Measurements from ENCODE around the gene TGFB1I1. TPM values are rescaled to one million over a fixed set of nuclear protein-coding genes. Genes with fewer than 3 reads are reported as not detected.
"Not testable (repeated sequence)": the region's sequence is repeated elsewhere in the genome, so short reads cannot be mapped to it uniquely, and the experiment has no call there.

TGFB1I1 gene
- total RNA-seq, 1 donor from 2014 or later, result 3.7 TPM

DNA sequence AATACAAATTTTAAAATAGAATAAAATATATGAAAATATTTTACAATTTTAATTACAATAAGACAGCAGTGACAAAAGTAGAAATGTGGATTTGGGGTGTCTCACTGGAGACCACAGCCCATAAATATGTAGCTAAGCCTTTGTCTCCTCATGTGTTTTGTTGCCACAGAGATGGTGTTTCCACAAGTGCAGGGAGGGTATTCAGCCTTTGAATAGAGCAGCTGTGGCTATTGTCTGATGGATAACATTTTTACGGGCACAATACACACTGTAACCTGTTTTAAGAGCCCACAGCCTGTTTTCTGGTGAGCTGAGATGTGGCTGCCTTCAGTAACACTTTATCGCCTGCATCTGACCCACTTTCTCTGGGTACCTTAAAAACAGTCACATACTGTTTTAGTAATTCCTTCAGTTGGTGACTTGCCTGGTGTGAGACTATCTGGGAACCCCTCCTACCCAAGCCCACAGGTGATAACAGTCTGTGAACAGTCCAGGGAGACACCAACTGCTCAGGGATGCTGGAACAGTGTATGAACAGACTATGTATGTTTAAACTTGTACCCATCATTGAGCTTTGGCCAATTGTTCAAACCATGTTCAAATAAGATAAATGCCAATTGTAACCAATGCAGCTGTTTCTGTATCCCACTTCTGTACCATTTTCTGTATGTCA lies 47.9 kb downstream of the TGFB1I1 start:
- DNase-seq, result no peak

DNA sequence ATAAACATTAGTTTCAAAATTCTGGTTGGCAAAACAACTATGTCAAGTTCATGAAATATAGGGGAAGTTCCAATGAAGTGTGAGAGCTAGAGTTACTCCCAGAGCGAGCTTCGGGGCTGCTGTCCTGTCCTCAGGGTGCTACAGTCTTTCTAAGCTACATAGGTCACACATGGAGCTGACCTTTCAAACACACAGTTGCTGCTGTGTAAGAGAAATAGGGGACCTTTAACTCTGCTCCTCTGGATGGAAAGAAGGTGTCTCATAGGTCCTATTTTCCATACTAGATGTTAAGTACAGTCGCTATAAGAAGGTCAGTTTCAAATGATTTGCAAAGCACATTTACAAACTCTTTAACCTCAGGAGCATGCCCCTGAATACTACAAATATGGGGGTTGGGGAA lies 49.4 kb downstream of the TGFB1I1 start:
- DNase-seq, result no peak

DNA sequence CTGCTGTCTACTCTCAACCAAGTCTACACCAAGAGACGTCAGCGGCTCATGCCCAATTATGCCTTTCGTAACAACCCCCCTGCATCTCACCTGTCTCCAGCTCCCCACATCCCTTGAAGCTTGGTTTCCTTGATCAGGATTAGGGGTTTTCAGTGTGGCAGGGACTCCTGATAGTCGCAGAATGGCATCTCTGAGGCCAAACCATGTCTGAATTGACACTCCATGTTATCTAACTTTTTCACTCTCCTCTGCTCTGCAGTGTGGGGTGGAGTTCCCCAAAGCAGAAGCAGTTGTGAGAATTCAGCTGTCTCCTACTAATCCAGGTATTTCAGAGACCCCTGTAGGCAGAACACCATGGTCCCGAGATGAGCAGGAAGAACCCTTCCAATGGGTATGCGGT lies 50.1 kb downstream of the TGFB1I1 start:
- no peak for DNase-seq

DNA sequence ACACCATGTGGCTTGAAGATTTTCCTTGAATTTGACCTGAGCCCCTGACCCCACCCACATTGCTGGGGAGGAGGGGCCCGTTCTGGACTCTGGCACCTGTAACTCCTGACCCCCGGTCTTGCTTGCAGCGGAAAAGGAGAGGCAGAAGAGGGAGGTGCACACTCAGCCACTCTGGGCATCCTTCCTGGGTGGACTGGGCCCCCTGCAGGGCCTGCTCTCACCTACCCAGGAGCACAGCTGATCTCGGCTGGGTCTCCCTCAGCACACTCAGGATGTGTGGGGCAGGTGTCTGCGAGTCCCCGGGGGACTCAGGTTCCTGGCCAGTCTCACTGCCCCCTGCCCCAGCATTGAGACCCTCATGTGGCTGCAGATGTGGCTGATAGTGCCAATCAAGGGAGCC lies 51.8 kb downstream of the TGFB1I1 start:
- not testable (repeated sequence) for DNase-seq

DNA sequence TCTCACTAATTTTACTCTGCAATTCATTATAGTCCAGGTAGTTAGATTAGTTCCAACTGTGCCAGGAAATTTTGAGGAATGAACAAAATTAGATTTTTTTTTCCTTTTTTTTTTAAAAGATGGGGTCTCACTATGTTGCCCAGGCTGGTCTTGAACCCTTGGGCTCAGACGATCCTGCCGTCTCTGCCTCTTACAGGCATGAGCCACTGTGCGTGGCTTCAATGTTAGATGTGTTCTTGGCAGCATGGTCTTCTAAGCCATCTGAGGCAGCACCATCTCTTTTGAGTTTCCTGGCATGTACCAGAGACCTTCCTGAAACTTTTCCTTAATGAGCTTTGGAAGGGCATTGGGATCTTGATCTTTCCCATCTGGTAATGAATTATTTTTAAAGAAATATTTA lies 53.2 kb downstream of the TGFB1I1 start:
- no peak for DNase-seq

Other genes with a start within 250 kb of the TGFB1I1 start
- gene ITGAM, start 212.2 kb upstream of the TGFB1I1 start, total RNA-seq, result 4.7 TPM
- 1.6 TPM for gene ITGAX, start 117.0 kb upstream of the TGFB1I1 start, total RNA-seq
- gene ITGAD, start 78.8 kb upstream of the TGFB1I1 start, total RNA-seq, result not detected
- gene COX6A2, start 43.8 kb upstream of the TGFB1I1 start, total RNA-seq, result not detected
- gene ZNF843, start 29.4 kb upstream of the TGFB1I1 start, total RNA-seq, result 0.94 TPM
- gene ARMC5, start 12.7 kb upstream of the TGFB1I1 start, total RNA-seq, result 8.4 TPM
- 0.62 TPM for gene SLC5A2, start 11.0 kb downstream of the TGFB1I1 start, total RNA-seq
- 34.5 TPM for gene RUSF1, start 36.2 kb downstream of the TGFB1I1 start, total RNA-seq
- gene AHSP, start 55.7 kb downstream of the TGFB1I1 start, total RNA-seq, result 8.1 TPM